HG03354 (cell line): ENCODE data around the gene NEURL1.
"Not testable (repeated sequence)": the region's sequence is repeated elsewhere in the genome, so short reads cannot be mapped to it uniquely, and the experiment has no call there.

Experiments used
- ATAC-seq: cut with Tn5 transposase; IDR thresholded peaks from one replicate; pipeline ENCODE4 v1.9.1; 2021; ENCODE audit warnings: mild to moderate bottlenecking; ENCODE audit not compliant: unreplicated experiment, poor library complexity, severe bottlenecking

The NEURL1 gene

DNA sequence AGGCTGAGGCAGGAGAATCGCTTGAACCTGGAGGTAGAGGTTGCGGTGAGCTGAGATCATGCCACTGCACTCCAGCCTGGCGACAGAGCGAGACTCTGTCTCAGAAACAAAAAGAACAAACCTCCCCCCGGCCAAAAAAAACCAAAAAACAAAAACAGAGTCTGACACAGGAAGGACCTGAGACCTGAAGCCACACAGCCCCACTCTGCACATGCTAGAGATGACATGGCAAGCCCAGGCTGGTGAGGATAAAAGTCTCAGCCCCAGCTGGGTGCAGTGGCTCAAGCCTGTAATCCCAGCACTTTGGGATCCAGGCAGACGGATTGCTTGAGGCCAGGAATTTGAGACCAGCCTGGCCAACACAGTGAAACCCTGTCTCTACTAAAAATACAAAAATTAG is 139.4 kb downstream of the NEURL1 start:
- ATAC-seq = not testable (repeated sequence)

DNA sequence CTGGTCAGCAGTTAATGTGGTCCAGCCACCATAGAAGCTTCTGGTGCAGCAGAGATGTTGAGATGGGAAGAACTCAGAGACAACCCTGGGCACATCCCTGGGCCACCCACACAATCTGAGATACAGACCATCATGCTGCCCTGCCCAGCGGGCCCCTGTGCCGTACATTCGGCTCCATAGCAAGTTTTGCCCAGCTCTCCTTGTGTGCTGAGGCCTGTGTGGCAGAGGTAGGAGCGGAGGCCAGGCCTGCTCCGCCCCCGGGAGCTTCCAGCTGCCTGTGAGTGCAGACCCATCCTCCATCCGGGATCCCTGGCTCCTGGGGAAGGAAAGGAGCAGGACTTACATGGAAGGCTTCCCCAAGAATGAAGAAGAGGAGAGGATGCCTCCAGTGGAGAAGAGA is 140.3 kb downstream of the NEURL1 start:
- ATAC-seq = no peak

DNA sequence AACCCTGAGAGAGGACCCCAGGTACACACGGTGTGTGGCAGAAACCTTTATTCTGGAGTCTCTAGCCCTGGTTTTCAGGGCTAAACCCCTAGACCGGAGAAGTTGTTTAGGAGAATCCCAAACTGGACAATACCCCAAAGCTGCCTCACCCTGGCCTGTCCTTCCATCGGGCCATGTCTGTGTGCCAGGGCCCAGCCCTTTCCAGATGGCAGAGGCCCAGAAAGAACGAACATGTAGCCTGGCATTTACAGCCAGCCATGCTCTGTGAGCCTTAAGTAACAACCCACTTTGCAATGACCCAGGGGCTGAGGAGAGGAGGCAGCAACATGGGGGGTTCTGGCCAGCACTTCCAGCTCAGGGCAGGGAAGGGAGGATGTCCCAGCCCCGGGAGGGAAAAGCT is 142.1 kb downstream of the NEURL1 start:
- ATAC-seq = no peak

DNA sequence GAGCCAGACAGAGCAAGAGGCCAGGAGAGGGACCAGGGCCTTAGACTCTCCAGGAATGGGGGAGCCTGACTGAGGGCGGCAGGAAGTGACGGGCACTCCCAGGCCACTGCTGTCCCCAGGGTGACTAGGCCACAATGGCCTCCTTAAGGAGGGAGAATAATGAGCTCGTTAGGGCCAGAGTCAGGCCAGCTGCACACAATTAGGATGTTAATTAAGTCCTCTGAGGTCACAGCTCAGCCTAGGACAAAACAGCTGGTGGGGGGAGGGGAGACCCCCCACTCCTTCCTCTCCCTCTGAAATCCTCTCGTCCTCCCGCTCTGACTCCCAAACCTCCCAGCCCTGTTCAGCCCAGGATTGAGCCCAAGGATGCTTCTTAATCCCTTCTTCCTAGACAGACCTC is 143.0 kb downstream of the NEURL1 start:
- ATAC-seq = no peak

DNA sequence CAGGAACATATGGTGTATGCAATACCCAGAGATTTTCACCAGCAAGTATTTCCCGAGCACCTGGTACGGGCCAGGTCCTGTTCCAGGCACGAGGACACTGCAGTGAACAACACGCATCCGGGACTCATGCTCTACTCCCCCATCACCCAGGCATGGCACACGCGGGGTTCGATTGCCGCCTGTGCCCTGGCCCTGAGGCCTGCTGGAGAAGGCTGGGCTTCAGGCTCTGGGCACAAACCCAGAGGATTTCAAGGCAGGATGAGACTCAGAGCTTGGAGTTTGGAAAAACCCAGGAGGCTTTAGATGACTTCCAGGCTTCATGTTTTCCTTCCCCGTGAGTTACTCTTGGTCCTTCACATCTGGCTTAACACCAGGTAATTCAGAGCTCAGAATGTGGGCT is 143.5 kb downstream of the NEURL1 start:
- ATAC-seq = no peak

DNA sequence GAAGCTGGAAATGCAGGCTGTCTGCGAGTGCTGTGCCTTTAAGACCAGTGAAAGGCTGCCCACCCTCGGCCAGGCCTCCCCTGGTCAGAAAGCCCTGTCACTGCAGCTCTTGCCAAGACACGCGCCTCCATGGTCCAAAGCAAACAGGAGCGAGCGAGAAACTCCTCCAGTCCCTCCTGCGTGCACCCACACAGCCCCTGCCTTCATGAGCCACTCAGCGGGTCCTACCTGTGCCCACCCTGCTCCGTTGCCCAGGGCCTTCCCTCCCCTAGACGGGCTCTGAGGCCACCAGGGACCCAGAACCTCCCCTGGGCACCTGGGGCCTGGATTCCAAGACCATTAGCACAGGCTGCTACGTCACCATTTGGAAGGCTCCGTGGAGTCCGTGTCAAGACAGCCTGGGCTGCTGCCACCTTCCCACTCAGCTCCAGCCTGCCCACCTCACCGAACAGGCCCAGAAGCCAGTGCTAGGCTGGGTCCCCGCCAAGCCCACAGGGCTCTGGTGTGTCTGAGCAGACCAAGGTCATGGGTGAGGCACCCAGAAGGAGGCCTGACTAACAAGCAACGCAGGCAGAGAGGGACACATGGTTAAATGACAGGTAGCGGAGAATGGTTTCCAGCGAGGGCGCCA is 144.5 kb downstream of the NEURL1 start:
- no peak for ATAC-seq

DNA sequence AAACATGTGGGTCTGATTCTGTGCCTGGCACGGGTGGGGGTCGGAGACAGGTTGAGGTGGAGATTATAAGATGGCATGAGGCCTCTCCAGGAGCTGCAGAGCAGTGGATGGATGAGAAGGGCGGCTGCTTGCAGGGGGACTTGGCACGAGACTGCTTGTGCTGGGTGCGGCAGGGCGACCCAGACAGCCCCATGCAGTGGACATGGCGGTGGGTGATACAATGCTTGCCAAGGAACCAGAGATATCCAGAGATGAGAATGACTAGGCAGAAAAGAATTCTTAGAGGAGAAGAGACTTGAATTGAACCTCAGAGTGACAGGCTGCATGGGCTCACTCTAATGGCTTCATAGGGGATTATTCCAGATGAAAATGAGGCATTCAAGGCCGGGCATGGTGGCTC is 145.4 kb downstream of the NEURL1 start:
- no peak for ATAC-seq

DNA sequence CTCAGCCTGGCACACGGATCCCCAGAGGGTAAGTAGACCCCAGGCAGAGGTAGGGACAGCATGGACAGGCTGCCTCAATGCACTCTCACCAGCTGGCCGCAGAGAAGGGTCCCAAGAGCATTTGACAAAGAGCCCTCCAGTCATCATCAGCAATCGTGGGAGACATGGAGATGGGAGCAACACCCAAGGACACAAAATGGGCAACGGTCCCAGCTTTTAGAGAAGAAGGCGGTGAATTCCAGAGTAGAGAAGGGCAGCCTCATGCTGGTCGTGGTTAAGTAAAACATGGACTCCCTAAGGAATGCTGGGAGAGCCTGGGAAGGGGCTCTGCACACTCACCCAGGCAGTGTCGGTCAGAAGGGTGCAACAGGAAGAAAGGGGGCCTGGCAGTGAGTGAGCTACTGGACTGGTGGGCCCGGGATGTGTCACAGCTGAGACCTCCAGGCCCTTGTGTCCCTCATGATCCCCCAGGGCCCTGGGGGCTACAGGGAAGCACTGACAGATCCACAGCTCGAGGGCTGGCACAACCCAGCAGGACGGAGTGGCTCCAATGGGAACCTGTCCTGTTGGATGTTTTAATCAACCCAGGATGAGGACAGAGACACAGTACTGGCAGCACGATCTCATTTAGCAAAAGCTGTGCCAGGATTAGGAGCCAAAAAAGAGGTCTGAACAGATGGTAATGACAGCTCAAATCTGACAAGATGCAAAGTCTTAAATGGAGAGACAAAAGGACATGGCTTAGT is 147.1 kb downstream of the NEURL1 start:
- no peak for ATAC-seq

DNA sequence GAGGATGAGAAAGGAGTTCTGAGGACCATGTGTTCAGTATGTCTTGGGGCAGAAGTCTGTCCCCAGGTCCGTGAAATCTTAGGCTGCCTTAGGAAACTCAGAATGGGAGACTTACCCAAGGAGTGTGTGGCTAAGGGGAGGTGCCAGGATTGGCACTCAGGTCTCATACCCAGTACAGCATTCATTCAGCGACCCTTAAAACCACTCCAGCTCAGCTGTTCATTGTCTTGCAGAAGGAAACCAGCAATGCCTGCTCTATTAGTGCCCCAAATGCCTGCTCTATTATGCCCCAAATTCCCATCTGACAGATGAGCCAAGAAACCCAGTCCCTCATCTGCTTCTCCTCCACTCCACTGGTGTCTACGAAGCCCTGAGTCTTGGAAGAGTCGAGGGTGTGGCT is 147.8 kb downstream of the NEURL1 start:
- ATAC-seq = no peak
